Activated CD4-positive, CD25-positive, alpha-beta regulatory T cell treated with anti-CD3 and anti-CD28 coated beads, Interleukin-2, amount 50 U/mL, for 16 hours (primary cell): ENCODE data around the gene PLCB4.

Source experiments
- DNase-seq: peaks from one replicate; pipeline ENCODE4 v3.0.0-alpha.2; 2020; ENCODE audit warnings: low read depth, low spot score

The PLCB4 gene

GRCh38 chr20:9319687-9320384, 250.9 kb downstream of the PLCB4 start:
- no peak for DNase-seq

- no peak for DNase-seq
Measured at GRCh38 chr20:9321007-9321406, 252.1 kb downstream of the PLCB4 start.

DNA sequence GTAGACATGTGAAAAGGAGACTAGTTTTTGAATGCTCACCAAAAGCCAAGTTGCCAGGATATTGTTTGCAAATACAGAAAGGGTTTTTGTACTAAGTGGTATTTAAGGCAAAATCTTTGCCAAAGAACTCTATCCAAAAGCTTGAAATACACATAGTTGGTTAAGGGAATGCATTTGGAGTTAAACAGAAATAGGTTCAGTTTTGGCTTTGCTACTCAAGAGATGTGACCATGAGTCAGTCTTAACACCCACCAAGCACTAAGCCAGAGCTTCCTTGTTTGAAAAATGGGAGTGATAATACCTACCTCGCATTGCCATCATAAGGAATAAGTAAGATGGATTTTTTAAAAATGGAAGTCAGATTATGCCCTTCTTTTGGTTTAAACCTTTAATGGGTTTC, 253.8 kb downstream of the PLCB4 start:
- DNase-seq = no peak

- DNase-seq = no peak
Measured at GRCh38 chr20:9323622-9324021, 254.7 kb downstream of the PLCB4 start.

DNA sequence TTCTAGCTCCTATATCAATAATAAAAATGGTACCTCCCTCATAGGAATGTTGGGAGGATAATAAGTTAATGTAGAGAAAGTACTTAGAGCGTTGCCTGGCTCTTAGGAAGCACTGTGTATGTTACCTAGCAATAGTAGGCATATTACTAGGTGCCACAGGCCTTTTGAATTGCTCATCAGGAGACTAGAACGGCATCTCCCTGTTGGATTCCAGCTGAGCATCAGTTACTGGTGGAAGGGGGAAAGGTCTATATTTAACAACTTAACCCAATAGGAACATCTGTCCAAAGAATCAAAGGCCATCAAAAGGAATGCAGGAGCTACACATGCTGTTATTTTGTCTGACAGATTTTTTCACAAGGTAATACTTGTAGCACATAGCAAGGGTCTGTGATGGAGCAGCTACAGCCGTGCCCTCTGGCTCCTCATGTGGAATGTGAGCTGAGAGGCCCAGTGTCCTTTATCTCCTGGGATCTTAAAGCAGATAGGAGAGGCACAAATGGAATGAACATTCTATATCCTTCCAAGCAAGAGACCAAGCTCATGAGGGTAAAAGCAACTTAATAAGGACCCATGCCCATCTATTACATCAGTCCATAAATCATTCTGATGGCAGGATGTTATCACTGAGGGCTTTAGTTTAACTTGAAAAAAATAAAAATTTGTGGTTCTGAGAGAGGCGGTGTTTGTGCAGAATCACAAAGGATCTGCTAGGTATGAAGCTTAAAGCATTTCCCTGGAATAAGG, 260.6 kb downstream of the PLCB4 start:
- DNase-seq = no peak

GRCh38 chr20:9330151-9330550, 261.3 kb downstream of the PLCB4 start:
- DNase-seq = no peak

- no peak for DNase-seq
Measured at GRCh38 chr20:9331707-9332435, 263.0 kb downstream of the PLCB4 start.

GRCh38 chr20:9332791-9333479, 264.0 kb downstream of the PLCB4 start:
- DNase-seq = no peak

DNA sequence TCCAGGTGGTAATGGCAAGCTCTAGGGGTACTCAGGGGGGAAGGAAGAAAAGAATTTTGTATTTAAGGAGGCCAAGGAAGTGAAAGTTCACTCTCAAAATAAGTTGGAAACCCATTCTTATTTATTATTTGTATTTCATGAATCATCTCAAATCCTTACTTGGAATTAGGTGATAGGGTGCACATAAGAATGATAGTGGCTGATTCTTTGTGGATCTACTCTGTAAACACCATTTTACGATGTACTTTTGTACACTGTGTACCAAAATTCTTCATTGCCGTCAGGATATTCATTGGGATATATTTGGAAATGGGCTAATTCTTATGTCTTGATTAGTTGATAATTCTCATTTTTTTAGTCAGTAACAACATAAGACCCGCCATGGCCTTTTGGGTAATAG, 266.0 kb downstream of the PLCB4 start:
- no peak for DNase-seq

DNA sequence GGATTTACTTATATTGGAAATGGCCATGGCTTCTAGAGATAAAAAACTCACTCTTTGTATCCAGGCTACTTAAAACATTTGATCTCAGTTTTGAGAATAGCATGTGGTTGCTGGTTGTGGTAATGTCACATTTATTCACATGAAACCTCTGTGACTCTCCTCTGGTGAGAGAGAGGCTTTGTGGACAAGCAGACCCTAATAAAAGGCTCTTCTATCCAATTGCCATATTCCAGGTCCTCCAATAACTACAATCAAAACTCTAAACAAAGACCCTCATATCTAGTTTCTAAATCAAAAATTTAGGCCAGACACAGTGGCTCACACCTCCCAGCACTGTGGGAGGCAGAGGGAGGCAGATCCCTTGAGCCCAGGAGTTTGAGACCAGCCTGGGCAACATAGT, 269.2 kb downstream of the PLCB4 start:
- DNase-seq = no peak

DNA sequence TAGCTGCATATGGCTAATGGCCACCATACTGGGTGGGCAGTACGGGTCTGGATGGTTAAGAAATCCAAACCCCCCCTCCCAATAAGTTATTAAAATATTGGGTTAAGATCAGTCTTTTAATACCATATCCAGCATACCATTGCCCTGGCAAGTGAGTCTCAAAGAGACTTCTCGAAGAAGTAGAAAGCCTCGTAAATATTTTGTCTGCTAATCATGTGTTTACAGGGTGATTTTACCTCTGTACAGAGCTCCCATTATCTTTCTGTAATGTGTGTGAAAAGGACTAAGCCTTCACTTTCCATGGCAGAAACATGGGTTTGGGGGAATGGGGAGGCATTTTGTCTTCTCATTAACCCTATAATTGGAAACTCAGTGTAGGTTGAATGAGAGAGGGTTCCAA, 270.8 kb downstream of the PLCB4 start:
- DNase-seq = no peak

- DNase-seq = no peak
Measured at GRCh38 chr20:9342651-9343050, 273.8 kb downstream of the PLCB4 start.

- DNase-seq = no peak
Measured at GRCh38 chr20:9344083-9344920, 275.4 kb downstream of the PLCB4 start.

- DNase-seq = no peak
Measured at GRCh38 chr20:9348316-9348715, 279.4 kb downstream of the PLCB4 start.

DNA sequence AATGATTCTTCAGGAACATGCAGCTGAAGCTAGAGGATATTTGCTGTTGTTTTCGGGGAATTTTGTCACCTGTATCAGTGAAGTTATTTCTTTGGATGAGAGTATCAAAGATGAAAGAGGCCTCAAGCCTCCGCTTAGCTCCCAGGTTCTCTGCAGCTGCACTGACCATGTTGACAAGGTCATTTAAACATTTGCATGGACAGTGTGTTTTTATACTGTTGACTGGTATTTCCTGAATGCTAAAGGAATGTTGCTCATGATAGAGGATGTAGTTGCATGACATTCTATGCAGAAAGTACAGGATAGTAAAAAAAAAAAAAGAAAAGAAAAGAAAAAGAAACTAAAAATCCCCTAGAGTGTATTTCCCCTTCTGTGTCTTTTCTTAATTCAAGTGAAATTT, 279.9 kb downstream of the PLCB4 start:
- no peak for DNase-seq

DNA sequence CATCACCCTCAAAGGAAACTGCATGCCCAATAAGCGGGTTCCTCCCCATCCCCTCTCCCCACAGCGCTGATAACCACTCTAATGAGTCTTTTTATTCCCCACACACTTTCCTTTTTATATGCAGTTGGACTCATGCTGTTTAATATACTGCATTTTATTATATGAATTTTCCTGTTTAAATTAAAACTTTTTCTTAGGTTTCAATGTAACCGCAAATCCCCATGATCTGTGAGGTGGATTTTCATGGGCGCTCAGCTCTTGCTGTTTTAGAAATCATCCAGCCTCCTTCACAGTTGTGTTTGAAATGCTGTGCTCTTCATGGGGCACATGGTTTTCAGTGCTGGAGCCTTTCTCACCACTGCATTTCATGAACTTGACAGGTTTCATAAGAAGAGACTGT, 280.4 kb downstream of the PLCB4 start:
- no peak for DNase-seq

GRCh38 chr20:9352739-9353138, 283.9 kb downstream of the PLCB4 start:
- no peak for DNase-seq

GRCh38 chr20:9353180-9353915, 284.5 kb downstream of the PLCB4 start:
- DNase-seq = no peak

- no peak for DNase-seq
Measured at GRCh38 chr20:9353916-9354276, 285.0 kb downstream of the PLCB4 start.

- no peak for DNase-seq
Measured at GRCh38 chr20:9354579-9354978, 285.7 kb downstream of the PLCB4 start.

DNA sequence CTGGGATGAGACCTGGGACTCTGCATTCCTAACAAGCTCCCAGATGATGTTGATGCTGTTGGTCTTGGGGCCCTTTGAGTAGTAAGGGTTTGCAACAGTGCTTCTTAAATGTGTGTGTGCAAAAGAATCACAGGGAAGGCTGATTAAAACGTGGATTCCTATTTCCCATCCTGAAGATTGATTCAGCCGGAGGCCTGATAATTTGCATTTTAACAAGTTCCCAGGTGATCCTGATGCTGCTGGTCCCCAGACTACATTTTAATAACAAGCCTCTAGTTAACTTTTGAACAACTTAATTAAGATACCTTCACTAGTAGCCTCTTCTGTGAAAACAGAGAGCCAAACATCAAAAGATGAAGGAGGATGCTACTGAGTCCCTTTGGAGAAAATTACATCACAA, 289.1 kb downstream of the PLCB4 start:
- DNase-seq = no peak
